GM18868 (cell line): Measurements from ENCODE around the gene APBB1.

Source experiments
- ATAC-seq: cut with Tn5 transposase; IDR thresholded peaks from one replicate; pipeline ENCODE4 v1.9.1; 2021; ENCODE audit warnings: mild to moderate bottlenecking, moderate library complexity; ENCODE audit not compliant: unreplicated experiment

APBB1 gene

GRCh38 chr11:6419009-6419631 is at the start of gene APBB1:
TSS of gene APBB1 (minus strand) at chr11:6419094. CDS start at chr11:6411347, 7,747 bp downstream.
- peak; percentile 75 for ATAC-seq

- ATAC-seq, result no peak
Observed at GRCh38 chr11:6459099-6459450, 40.2 kb upstream of the APBB1 start.

- no peak for ATAC-seq
Observed at GRCh38 chr11:6458352-6459098, 39.6 kb upstream of the APBB1 start.

- no peak for ATAC-seq
Observed at GRCh38 chr11:6457581-6458320, 38.9 kb upstream of the APBB1 start.

- ATAC-seq, result no peak
Observed at GRCh38 chr11:6456361-6457073, 37.6 kb upstream of the APBB1 start.

GRCh38 chr11:6455070-6455469 is 36.2 kb upstream of the APBB1 start:
- no peak for ATAC-seq

GRCh38 chr11:6453152-6453551 is 34.3 kb upstream of the APBB1 start:
- no peak for ATAC-seq

- ATAC-seq, result no peak
Observed at GRCh38 chr11:6452219-6452618, 33.3 kb upstream of the APBB1 start.

- no peak for ATAC-seq
Observed at GRCh38 chr11:6448574-6448973, 29.7 kb upstream of the APBB1 start.

- peak; percentile 94 for ATAC-seq
Observed at GRCh38 chr11:6443269-6444003, 24.5 kb upstream of the APBB1 start.

GRCh38 chr11:6442441-6442840 is 23.5 kb upstream of the APBB1 start:
- no peak for ATAC-seq

GRCh38 chr11:6440906-6441358 is 22.0 kb upstream of the APBB1 start, which contains the start of gene HPX:
TSS of gene HPX (minus strand) at chr11:6440987. CDS start at chr11:6440963, 24 bp downstream.
- no peak for ATAC-seq

GRCh38 chr11:6438979-6439571 is 20.2 kb upstream of the APBB1 start:
- ATAC-seq, result no peak

GRCh38 chr11:6437993-6438392 is 19.1 kb upstream of the APBB1 start:
- ATAC-seq, result no peak

- no peak for ATAC-seq
Observed at GRCh38 chr11:6437423-6437822, 18.5 kb upstream of the APBB1 start.

GRCh38 chr11:6433998-6434660 is 15.2 kb upstream of the APBB1 start:
- ATAC-seq, result peak; percentile 45

- ATAC-seq, result no peak
Observed at GRCh38 chr11:6431861-6432260, 13.0 kb upstream of the APBB1 start.

- ATAC-seq, result no peak
Observed at GRCh38 chr11:6427516-6427915, 8.6 kb upstream of the APBB1 start.

GRCh38 chr11:6420677-6421076 is 1.8 kb upstream of the APBB1 start:
- ATAC-seq, result no peak
